Measurements from ENCODE around the gene GEMIN7. TPM values are rescaled to one million over a fixed set of nuclear protein-coding genes. Genes with fewer than 3 reads are reported as not detected.

Gene GEMIN7
- polyA plus RNA-seq, 1 donor from 2014 or later: 26.5 TPM

- no peak overlapping the region for H2AFZ ChIP-seq (ENCODE audit: low read depth, low read length)
- peaks cover 33% of the 10 kb centered on the region for H3K27me3 ChIP-seq (ENCODE audit: insufficient read depth, low read depth, low read length)
- H3K4me3 ChIP-seq (ENCODE audit: low read length): peak overlapping the region; percentile 62
- TF ChIP-seq POLR2AphosphoS5 (IDR thresholded peaks at IDR 0.05): no peak
- no peak for TF ChIP-seq EP300 (conservative IDR thresholded peaks at IDR 0.05; ENCODE audit: poor library complexity, severe bottlenecking)
- TF ChIP-seq RAD21 (conservative IDR thresholded peaks at IDR 0.05): no peak
- no peak for TF ChIP-seq EZH2 (IDR thresholded peaks at IDR 0.05; ENCODE audit: borderline replicate concordance, insufficient read depth, low read length, poor library complexity, severe bottlenecking)
- no peak for TF ChIP-seq SMC3 (conservative IDR thresholded peaks at IDR 0.05; ENCODE audit: poor library complexity)
- no peak for TF ChIP-seq REST (IDR thresholded peaks at IDR 0.05; ENCODE audit: borderline replicate concordance)
- H3K36me3 ChIP-seq (ENCODE audit: insufficient read depth, low read length): no peaks in the 10 kb centered on the region
- H3F3A ChIP-seq (ENCODE audit: insufficient read depth, low read length, poor library complexity, severe bottlenecking): no peaks in the 10 kb centered on the region
- H3K79me2 ChIP-seq (replicated peaks; ENCODE audit: insufficient read depth, low read length): peaks cover 13% of the 10 kb centered on the region
- H3K9me3 ChIP-seq (ENCODE audit: low read length): no peaks in the 10 kb centered on the region
- H3K4me2 ChIP-seq (ENCODE audit: low read length): no peak overlapping the region
- no peaks in the 10 kb centered on the region for H4K20me1 ChIP-seq (ENCODE audit: insufficient read depth)
- H3K27ac ChIP-seq (ENCODE audit: low read length): no peak overlapping the region
- no peaks in the 10 kb centered on the region for H3K9me2 ChIP-seq (ENCODE audit: insufficient read depth, low read length)
- no peak overlapping the region for H3K9ac ChIP-seq (ENCODE audit: low read length)
Measured at GRCh38 chr19:45075301-45076028, 3.6 kb upstream of the GEMIN7 start.

- H2AFZ ChIP-seq (ENCODE audit: low read depth, low read length): no peak within 1 kb of the TSS
- H3K27ac ChIP-seq (ENCODE audit: low read length): no peak within 1 kb of the TSS
- H3F3A ChIP-seq (ENCODE audit: insufficient read depth, low read length, poor library complexity, severe bottlenecking): no peaks in the 10 kb centered on the region
- TF ChIP-seq MXI1 (conservative IDR thresholded peaks at IDR 0.05; ENCODE audit: poor library complexity, severe bottlenecking) (peak; percentile 49), RAD21 (conservative IDR thresholded peaks at IDR 0.05) (no peak), SMC3 (conservative IDR thresholded peaks at IDR 0.05; ENCODE audit: poor library complexity) (peak; percentile 24), TAF1 (IDR thresholded peaks at IDR 0.05; ENCODE audit: low read depth) (no peak), CTCF (IDR thresholded peaks at IDR 0.05; ENCODE audit: poor library complexity, severe bottlenecking) (no peak), EZH2 (IDR thresholded peaks at IDR 0.05; ENCODE audit: borderline replicate concordance, insufficient read depth, low read length, poor library complexity, severe bottlenecking) (no peak), POLR2AphosphoS5 (IDR thresholded peaks at IDR 0.05) (no peak), REST (IDR thresholded peaks at IDR 0.05; ENCODE audit: borderline replicate concordance) (no peak)
- H3K4me3 ChIP-seq (ENCODE audit: low read length): peak within 1 kb of the TSS; percentile 62
- no peaks in the 10 kb centered on the region for H3K9me2 ChIP-seq (ENCODE audit: insufficient read depth, low read length)
- no peak within 1 kb of the TSS for H3K9ac ChIP-seq (ENCODE audit: low read length)
- no peaks in the 10 kb centered on the region for H4K20me1 ChIP-seq (ENCODE audit: insufficient read depth)
- H3K79me2 ChIP-seq (replicated peaks; ENCODE audit: insufficient read depth, low read length): peaks cover 18% of the 10 kb centered on the region
- no peaks in the 10 kb centered on the region for H3K36me3 ChIP-seq (ENCODE audit: insufficient read depth, low read length)
- H3K4me2 ChIP-seq (ENCODE audit: low read length): no peak within 1 kb of the TSS
- peaks cover 33% of the 10 kb centered on the region for H3K27me3 ChIP-seq (ENCODE audit: insufficient read depth, low read depth, low read length)
- no peaks in the 10 kb centered on the region for H3K9me3 ChIP-seq (ENCODE audit: low read length)
Measured at GRCh38 chr19:45076029-45076850, 2.8 kb upstream of the GEMIN7 start, which contains the start of gene ZNF296. Gene ZNF296, minus strand, starts transcription at chr19:45076478. Its CDS starts 105 bp downstream, at chr19:45076373.
